Activated CD8-positive, alpha-beta memory T cell treated with anti-CD3 and anti-CD28 coated beads, Interleukin-2, amount 50 U/mL, for 48 hours (primary cell): Measurements from ENCODE around the gene TRMT112.

ENCODE experiments used
- DNase-seq: peaks from one replicate; pipeline ENCODE4 v3.0.0-alpha.2; 2020

TRMT112 gene

GRCh38 chr11:64268025-64268892 lies 49.1 kb downstream of the TRMT112 start:
- no peak for DNase-seq

DNA sequence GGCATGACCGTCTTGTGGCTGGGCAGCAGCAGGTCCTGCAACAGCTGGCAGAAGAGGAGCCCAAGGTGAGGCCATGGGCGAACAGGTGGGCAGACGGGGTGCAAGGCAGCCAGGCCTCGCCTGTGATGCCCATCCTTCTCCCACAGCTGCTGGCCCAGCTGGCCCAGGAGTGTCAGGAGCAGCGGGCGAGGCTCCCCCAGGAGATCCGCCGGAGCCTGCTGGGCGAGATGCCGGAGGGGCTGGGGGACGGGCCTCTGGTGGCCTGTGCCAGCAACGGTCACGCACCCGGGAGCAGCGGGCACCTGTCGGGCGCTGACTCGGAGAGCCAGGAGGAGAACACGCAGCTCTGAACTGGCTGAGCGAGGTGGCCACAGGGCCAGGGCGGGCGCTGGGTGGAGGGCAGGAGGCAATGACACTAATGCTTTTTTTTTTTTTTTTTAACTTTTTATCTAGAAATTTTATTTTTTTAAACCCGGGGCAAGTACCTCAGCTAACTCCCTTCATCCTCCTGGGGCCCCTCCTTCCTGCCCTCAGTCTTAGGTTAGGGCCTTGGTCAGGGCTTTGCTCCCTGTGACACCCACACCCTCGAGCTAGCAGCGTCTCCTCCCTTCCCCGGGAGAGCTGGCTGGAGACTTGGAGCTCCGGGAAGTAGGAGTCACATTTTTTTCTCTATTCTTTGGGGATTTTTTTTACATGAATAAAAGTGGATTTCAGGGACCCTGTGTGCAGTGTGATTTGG lies 50.0 kb downstream of the TRMT112 start:
- DNase-seq: no peak
